Keratinocyte (primary cell): ENCODE data around the gene GM2A. TPM values are rescaled to one million over a fixed set of nuclear protein-coding genes. Genes with fewer than 3 reads are reported as not detected.
"Not testable (repeated sequence)": the region's sequence is repeated elsewhere in the genome, so short reads cannot be mapped to it uniquely, and the experiment has no call there.

Experiments used
- DNase-seq: peaks from one replicate; pipeline ENCODE4 v3.0.0-alpha.2; 2011; ENCODE audit warnings: low read depth, missing footprints, low spot score
- FAIRE-seq: peaks from 2 replicates; lab custom pipeline; 2011; peaks lifted over from hg19 to GRCh38; lab: Jason Lieb, UNC
- H2AFZ ChIP-seq: 2 replicates; pipeline ENCODE4 v1.6.0; 2012; ENCODE audit warnings: low read length, control low read depth, inconsistent platforms; ENCODE audit not compliant: control insufficient read depth
- H3K27ac ChIP-seq: 2 replicates; pipeline ENCODE4 v1.5.1; 2011; ENCODE audit warnings: low read length; ENCODE audit not compliant: control insufficient read depth, insufficient read depth
- H3K27me3 ChIP-seq: 3 replicates; pipeline ENCODE4 v1.6.0; 2011; ENCODE audit warnings: low read length; ENCODE audit not compliant: control insufficient read depth, insufficient read depth; ENCODE audit errors: extremely low read depth
- H3K36me3 ChIP-seq, 2 experiments: 2 replicates in 1 of 2; 3 replicates in 1 of 2; pipeline ENCODE4 v1.5.1; 2011; ENCODE audit warnings: low read length in 2 of 2, mild to moderate bottlenecking in 1 of 2; ENCODE audit not compliant: control insufficient read depth in 2 of 2, insufficient read depth in 2 of 2; ENCODE audit errors: extremely low read depth in 1 of 2
- H3K4me1 ChIP-seq: 3 replicates; pipeline ENCODE4 v1.5.1; 2011; ENCODE audit warnings: low read length; ENCODE audit not compliant: control insufficient read depth, insufficient read depth; ENCODE audit errors: extremely low read depth
- H3K4me2 ChIP-seq: 3 replicates; pipeline ENCODE4 v1.6.0; 2011; ENCODE audit warnings: low read depth, low read length; ENCODE audit not compliant: control insufficient read depth, insufficient read depth; ENCODE audit errors: extremely low read depth
- H3K4me3 ChIP-seq, 3 experiments: fragments of 200-600 bp in 1 of 3; sonication (generic) in 1 of 3; 2 replicates in 2 of 3; 3 replicates in 1 of 3; pipeline ENCODE4 v1.5.1; 2011 to 2016; ENCODE audit warnings: low read length in 3 of 3, mild to moderate bottlenecking in 3 of 3, control low read depth in 2 of 3, inconsistent platforms in 1 of 3, low read depth in 1 of 3, mixed read lengths in 1 of 3, mixed run types in 1 of 3, moderate library complexity in 1 of 3; ENCODE audit not compliant: control insufficient read depth in 2 of 3, insufficient read depth in 2 of 3; ENCODE audit errors: extremely low read depth in 1 of 3
- H3K79me2 ChIP-seq: 2 replicates; pipeline ENCODE4 v1.6.0; 2012; ENCODE audit warnings: low read length; ENCODE audit not compliant: control insufficient read depth, insufficient read depth
- H3K9ac ChIP-seq: 3 replicates; pipeline ENCODE4 v1.6.0; 2011; ENCODE audit warnings: low read length; ENCODE audit not compliant: control insufficient read depth, insufficient read depth; ENCODE audit errors: extremely low read depth
- H3K9me1 ChIP-seq: 3 replicates; pipeline ENCODE4 v1.6.0; 2011; ENCODE audit warnings: low read length; ENCODE audit not compliant: control insufficient read depth, insufficient read depth; ENCODE audit errors: extremely low read depth
- H3K9me3 ChIP-seq: 2 replicates; pipeline ENCODE4 v1.5.1; 2012; ENCODE audit warnings: low read depth, low read length; ENCODE audit not compliant: control insufficient read depth
- H4K20me1 ChIP-seq: 3 replicates; pipeline ENCODE4 v1.6.0; 2011; ENCODE audit warnings: low read length; ENCODE audit not compliant: control insufficient read depth, insufficient read depth; ENCODE audit errors: extremely low read depth
- CTCF ChIP-seq, 3 experiments: IDR thresholded peaks in 1 of 3; conservative IDR thresholded peaks in 1 of 3; optimal IDR thresholded peaks in 1 of 3; 2 replicates in 2 of 3; 3 replicates in 1 of 3; pipeline versions ENCODE3 to v1.5.1; 2011; ENCODE audit warnings: low read length in 3 of 3, mild to moderate bottlenecking in 3 of 3, moderate library complexity in 2 of 3, control low read depth in 1 of 3, inconsistent platforms in 1 of 3; ENCODE audit not compliant: insufficient read depth in 2 of 3; ENCODE audit errors: extremely low read depth in 1 of 3
- EZH2 ChIP-seq: IDR thresholded peaks from one replicate; pipeline ENCODE4 v1.6.1; 2012; ENCODE audit warnings: inconsistent platforms, mild to moderate bottlenecking, low read length, moderate library complexity
- dilution Hi-C: fragments of 300-500 bp; cut with MboI; formaldehyde crosslinking; loops from one replicate; pipeline ENCODE4 v1.7.0; 2020; ENCODE audit warnings: low sequenced_read_pairs; ENCODE audit not compliant: extremely low pct_ligation_motif_present
- polyA plus RNA-seq, 5 experiments: library from polyadenylated mRNA; depleted of rRNA in 3 of 5; stranded (reverse) in 3 of 5; stranded (forward) in 1 of 5; unstranded in 1 of 5; fragments of >200 nt; gene quantifications; 1 replicate in 1 of 5; 2 replicates in 3 of 5; 3 replicates in 1 of 5; pipeline versions ENCODE4 v1.2.1 to v1.2.3, GENCODE V29; 2011 to 2012; ENCODE audit warnings: missing spikeins in 2 of 5, low read depth in 1 of 5, low replicate concordance in 1 of 5

GM2A gene
- polyA plus RNA-seq, 1 donor (not counting 4 experiments of a cell fraction or from before 2014, with no cell fraction given) = 117 TPM

- no peak overlapping the region for H3K27ac ChIP-seq
- no peaks in the 10 kb centered on the region for H3K4me1 ChIP-seq
- H3K9me3 ChIP-seq = no peaks in the 10 kb centered on the region
- dilution Hi-C loops = no loop called here
- peak; percentile 20 for FAIRE-seq
- H3K9ac ChIP-seq = no peak overlapping the region
- no peaks in the 10 kb centered on the region for H4K20me1 ChIP-seq
- no peaks in the 10 kb centered on the region for H3K36me3 ChIP-seq
- H3K27me3 ChIP-seq = peaks cover 9% of the 10 kb centered on the region
- H3K4me2 ChIP-seq = no peak overlapping the region
- H3K9me1 ChIP-seq = no peaks in the 10 kb centered on the region
- H2AFZ ChIP-seq = no peak overlapping the region
- TF ChIP-seq CTCF (optimal IDR thresholded peaks at IDR 0.05 in 1 of 3, IDR thresholded peaks at IDR 0.05 in 1 of 3, conservative IDR thresholded peaks at IDR 0.05 in 1 of 3; ENCODE audit: extremely low read depth in 1 of 3, insufficient read depth in 2 of 3, low read length in 3 of 3) (peak; percentile 75 to 94 (median 81)), EZH2 (no peak)
- H3K4me3 ChIP-seq = no peak overlapping the region
- H3K79me2 ChIP-seq = no peaks in the 10 kb centered on the region
- no peak for DNase-seq
Observed at GRCh38 chr5:151239237-151239861, 13.6 kb upstream of the GM2A start.

- H3K9ac ChIP-seq, H3K9me1 ChIP-seq, dilution Hi-C loops, H3K36me3 ChIP-seq, H3K9me3 ChIP-seq, H3K4me2 ChIP-seq, H3K4me1 ChIP-seq, H3K4me3 ChIP-seq, H4K20me1 ChIP-seq, H3K79me2 ChIP-seq, H2AFZ ChIP-seq, FAIRE-seq, H3K27me3 ChIP-seq, DNase-seq, H3K27ac ChIP-seq: not testable (repeated sequence)
Observed at GRCh38 chr5:151240268-151240835, 12.6 kb upstream of the GM2A start.
